ENCODE results near the gene EGFL7.

The EGFL7 gene

DNA sequence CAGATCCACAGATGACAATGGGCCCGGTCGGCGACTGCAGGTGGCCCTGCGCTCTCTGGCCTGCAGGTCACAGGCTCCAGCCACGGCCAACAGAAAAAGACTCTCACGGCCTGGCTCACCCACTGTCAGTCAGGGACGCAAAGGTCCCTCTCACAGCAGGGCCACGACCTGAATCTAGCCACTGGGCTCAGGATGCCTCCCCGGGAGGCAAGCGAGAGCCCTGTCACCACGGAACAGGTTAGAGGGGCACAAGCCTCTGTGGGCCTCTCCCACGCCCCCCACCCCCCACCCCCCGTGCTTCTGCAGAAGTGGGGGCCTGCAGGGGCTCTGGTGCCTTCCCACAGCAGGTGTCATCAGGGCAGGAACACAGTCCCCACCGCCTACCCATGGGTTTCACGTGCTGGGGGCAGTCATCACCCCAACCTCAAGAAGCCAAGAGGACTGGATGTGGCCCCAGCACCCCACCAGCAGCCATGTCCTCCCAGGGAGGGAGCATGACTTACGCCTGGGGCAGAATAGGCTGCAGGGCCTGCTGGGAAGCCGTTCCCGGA lies 17.3 kb upstream of the EGFL7 start:
- DNase-seq: no peak

DNA sequence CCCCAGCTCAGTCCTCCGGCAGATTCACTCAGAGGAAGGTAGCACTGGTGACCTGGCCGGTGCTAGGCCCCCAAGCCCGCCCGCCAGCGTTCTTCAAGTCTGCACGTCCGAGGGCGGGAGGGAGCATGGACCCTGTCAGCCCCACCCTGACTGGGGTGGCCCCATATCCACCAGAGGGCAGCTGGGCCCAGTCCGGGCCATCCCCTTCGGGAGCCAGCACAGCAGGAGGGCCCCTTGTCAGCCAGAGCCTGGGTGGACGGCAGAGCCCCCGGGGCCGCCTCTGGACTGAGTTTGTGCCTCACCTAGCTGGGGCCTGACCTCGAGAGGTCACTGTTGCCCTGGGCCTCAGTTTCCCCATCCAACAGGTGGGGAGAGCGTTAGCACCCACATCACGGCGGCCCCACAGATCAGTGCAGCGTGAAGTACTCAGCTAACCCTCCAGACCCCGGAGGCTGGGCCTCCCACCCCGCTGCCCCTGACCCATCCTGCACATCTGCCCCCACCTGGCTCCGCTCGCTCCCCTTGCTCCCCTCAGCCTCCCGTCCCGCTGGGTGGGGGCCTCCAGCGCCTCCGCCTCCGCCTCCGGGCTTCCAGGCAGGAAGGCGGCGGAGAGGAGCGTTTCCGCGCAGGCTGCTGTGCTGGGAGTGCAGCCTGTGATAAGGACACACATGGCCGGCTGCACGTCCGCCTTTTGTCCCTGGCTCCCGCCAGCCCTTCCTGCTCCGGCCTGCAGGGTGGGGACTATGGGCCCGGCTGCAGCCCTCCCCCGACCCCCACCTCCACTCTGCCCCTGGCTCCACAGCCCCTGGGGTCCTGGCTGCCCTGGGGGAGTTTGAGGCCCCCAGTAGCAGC lies 16.6 kb upstream of the EGFL7 start:
- no peak for DNase-seq

DNA sequence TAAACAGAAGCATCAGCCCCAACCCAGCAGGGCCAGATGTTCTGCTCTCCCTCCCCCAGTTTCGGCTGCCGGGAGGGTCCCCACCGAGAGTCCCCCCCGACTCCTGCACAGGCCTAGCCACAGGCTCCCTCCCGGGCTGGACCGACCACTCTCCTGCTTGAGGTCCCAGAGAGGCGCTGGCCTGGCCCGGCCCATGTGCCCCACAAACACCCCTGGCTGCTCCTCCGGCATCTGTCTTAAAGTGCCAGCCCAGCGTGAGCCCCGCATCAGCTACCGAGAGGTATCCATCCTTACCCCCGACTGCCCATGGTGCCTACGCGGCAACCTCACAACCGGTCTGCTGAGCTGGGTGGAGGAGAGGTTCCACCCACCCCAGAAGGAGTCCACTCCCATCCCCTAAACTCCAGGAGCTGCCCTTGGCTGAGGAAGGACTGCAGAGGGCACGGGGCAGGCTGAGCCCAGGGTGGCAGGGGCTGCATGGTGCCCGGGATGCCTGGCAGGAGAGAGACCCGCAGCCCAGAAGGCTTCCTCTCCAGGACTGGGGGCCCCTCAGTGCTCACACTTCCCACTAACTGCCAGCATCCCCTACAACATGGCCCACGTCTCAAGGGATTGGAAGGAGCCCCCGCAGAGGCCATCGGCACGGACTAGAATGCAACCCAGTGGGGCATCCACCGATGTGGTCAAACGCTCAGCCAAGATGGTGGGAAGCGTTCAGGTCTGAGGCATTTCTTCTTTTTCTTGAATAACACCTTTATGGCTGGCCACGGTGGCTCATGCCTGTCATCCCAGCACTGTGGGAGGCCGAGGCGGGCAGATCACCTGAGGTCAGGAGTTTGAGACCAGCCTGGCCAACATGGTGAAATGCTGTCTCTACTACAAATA lies 15.6 kb upstream of the EGFL7 start:
- no peak for DNase-seq

DNA sequence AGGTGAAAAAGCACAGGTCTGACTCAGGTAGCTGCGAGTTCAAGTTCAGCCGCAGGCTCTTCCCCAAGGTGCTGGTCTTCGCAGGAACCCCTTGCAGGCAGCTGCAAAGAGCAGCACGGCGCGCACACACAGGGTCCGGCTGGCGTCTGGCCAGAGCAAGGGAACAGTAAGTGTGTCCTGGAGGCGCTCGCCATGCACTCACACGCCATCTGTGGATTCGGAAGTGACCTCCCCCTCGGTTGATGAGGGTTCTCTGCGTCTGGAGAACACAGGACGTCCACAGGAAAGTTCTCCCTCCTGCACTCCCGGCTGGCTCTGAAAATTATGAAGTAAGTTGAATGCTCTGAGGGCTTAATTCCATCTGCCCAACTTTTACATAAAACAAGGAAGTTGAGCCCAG lies 14.0 kb upstream of the EGFL7 start:
- DNase-seq: no peak

DNA sequence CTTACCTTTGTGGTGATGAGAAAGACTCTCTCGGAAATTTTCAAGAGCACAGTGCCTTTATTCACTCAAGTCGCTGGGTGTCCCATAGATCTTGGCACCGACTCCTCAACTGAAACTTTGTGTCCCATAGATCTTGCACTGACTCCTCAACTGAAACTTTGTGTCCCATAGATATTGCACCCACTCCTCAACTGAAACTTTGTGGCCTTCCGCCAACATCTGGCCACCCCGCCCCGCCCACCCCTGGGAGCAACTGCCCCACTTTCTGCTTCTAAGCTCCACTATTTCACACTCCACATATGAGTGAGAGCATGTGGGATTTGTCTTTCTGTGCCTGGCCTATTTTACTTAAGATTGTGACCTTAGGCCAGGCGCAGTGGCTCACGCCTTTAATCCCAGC lies 12.7 kb upstream of the EGFL7 start:
- DNase-seq: no peak

DNA sequence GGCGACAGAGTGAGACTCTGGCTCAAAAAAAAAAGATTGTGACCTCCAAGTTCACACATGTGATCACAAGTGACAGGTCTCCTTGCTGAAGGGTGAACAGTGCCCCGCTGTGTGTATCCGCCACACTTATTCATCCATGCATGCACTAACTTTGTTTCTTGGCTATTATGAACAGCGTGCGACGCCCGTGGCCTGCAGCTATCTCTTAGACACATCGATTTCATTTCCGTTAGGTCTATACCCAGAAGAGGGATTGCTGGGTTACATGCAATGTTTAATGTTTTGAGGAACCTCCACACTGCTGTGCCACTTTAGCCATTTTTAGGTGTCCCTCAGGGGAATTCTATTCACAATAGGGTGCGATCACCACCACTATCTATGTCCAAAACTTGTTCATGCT lies 12.1 kb upstream of the EGFL7 start:
- no peak for DNase-seq

DNA sequence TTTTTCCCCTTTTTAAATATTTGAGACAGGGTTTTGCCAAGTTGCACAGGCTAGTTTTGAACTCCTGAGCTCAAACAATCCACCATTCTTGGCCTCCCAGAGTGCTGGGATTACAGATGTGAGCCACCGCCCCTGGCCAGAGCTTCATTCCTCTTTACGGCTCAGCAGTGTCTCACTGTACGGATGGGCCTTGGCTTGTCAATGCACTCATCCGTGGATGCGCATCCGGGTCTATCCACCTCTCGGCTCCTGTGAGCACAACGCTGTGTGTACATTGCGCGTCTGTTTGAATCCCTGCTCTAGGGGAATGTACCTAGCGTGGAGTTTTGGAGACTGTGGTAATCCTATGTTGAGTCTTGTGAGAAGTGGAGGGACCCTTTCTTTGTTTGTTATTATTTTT lies 10.9 kb upstream of the EGFL7 start:
- no peak for DNase-seq

DNA sequence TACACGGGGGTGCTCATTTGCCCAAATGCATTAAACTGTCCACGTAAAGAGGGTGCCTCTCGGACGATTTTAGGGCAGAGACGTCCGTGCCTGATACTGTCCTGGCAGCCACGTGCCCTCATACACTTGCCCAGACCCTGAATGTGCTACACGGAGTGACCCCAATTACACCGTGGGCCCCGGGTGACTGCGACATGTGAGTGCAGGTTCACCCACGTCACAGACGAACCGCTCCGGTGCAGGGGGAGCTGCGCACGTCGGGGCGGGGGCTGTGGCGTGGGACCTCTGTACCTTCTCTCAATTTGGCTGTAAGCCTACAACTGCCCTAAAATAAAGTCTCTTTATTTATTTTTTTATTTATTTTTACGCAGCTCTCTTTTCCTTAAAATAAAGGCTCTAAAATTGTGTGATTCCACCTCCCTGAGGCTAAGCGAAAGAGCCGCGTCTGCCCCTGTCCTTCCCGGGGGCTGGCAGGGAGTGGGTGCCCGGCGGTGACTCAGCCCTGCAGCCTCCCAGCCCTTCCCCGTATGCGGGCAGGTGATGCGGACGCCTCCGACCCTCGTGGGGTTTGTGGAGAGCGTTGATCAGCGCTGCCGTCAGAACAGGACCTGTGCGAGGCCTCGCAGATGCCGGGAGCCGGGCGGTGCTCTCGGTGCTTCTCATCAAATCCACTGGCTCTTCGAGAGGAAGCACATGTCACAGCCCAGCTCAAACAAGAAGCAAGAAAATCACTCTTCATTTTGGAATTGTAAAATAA lies 9.2 kb upstream of the EGFL7 start:
- no peak for DNase-seq

DNA sequence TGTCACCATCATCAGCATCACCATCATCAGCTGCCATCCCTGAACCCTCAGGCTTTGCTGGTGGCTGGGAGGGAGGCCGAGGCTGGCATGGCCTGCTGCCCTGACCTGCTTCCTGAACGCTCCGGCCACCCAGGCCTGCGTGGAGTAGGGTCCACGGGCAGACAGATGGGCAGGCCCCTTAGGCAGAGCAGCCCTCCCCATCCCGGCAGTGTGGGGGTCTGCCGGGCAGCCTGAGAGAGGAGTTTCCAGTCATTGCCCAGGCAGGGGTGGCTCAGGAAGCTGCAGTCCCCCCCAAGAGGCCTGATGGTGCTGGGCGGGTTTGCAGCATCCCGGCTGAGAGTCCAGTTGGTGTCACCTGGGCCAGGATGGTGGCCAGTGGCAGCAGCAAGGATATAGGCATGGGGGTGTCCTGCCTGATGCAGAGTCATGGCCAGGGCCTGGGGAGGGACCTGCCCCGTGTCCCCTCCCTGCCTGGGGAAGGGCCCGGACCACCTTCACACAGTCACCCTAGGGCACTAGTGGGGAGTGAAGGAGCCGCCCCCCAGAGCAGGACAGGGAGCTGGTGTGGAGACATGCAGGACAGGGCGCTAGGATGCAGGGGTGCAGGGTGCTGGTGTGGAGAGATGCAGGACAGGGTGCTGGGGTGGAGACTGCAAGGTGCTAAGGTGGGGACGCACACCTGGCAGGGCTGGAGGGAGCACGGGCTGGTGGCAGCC lies 7.7 kb upstream of the EGFL7 start:
- no peak for DNase-seq

DNA sequence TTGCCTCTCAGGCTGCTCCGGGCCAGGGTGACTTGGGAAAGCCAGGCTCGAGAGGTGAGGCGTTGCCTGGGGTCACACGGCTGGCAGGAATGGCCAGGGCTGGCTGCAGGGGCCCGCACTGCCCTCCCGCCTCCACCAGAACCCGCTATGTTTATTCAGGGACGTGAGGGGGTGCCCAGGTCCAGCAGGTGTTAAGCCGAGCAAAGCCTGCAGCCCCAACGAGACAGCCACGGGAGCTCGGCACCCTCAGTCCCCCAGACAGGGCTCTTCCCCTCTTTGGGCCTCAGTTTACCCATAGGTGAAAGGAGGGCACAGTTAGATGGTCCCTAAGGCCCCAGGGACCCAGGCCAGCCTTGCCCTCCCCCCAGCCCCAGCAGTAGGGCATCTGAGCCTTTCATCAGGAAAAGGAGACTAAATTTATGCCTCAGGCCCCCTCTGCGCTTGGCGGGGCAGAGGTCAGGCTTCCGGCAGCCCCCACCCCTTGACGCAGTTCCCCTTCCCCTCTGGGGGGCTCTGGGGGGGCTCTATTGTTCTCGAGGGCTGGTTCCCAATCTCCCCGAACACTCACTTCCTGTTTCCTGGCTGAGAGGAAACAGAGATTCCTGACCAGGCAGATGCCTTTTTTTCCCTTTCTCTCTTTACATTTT lies 7.1 kb upstream of the EGFL7 start:
- DNase-seq: no peak

DNA sequence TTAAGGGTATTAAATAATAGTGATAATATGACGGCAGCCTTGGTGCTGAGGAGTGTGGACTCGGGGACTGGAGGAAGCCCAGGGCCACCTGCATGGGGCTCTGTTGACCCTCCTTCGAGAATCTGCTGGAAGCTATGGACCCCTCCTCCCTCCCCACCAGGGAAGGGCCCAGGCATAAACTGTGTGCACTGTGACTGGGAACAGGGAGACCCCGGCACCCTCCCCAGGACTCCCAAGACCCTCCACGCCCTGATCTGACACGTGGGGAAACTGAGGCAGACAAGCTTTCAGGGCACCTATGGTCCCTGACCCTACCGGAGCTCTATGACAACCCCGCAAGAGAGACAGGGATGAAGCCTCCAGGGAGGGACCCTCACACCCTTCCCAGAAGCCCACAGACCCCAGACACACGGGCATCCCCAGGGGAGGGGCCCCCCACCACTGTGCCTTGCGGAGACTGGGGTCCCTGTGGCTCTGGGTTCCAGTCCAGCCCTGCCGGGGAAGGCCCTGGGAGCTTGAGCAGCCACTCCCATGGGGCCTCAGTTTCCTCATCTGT lies 6.5 kb upstream of the EGFL7 start:
- no peak for DNase-seq

DNA sequence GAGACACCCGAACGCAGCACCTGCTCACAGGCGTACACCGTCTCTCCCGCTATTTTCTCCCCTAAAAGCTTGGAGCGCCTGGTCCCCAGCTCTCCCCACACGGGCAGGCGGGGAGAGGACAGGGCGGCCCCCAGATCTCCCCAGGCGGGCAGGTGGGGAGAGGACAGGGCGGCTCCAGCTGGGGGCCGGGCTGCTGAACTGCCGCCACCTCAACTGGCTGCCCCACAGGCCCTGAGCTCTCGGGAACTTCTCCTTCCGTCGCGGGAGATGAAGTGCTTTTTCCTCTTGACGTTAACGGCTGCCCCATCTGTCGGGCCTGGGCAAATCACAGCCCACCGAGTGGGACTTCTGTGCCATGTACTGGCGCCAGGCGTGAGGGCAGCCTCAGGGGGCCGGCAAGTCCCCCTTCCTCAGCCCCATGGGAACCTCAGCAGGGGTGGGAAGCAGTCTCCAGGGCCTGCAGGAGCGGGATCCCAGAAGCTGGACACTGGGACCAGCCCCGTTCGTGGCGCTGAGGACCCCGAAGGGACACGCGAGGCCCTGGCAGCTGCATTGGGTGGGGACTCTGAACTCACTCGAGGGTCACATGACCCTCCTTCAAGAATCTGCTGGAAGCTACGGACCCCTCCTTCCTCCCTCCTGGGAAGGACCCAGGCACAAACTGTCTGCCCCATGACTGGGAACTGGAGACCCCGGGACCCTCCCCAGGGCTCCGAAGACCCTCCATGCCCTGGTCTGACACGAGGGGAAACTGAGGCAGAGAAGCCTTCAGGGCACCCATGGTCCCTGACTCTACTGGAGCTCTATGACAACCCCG lies 5.7 kb upstream of the EGFL7 start:
- DNase-seq: no peak

DNA sequence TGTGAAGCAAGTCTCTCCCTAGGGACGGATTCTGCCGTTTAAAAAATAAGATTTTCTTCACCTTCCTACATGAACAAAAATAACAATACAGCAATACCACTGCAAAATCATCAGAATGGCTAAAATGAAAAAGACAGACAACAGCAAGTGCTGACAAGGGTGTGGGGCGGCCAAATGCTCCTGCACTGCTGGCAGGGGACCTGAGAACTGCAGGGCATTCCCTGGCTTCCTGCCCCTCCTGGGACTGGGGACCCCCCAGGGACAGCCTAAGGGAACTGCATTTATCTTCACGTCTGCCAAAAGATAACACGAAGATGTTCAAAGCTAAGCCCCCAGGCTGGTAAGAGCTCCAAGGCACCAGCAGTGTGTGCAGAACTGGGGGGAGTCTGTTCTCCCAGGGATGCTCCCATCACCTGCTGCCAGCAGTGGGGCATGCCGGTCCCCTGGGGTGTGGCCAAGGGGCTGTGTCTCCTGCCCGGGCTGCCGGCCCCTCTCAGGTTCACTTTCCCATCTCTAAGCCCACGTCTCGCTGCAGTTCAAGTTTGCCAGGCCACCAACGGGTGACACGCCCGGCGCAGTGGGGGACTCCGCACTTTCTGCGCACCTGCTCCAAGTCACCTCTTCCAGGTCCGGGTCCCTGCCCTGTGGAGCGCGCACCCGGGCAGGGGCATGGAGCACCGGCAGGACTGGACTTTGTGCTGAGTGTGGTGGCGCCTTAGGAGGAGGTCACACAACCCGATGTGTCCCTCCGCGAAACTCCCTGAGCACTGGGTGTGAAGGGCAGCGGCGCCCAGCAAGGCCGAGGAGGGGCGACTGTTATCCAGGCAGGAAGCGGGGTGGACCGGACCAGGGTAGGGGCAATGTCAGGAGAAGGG lies 4.5 kb upstream of the EGFL7 start:
- DNase-seq: no peak

DNA sequence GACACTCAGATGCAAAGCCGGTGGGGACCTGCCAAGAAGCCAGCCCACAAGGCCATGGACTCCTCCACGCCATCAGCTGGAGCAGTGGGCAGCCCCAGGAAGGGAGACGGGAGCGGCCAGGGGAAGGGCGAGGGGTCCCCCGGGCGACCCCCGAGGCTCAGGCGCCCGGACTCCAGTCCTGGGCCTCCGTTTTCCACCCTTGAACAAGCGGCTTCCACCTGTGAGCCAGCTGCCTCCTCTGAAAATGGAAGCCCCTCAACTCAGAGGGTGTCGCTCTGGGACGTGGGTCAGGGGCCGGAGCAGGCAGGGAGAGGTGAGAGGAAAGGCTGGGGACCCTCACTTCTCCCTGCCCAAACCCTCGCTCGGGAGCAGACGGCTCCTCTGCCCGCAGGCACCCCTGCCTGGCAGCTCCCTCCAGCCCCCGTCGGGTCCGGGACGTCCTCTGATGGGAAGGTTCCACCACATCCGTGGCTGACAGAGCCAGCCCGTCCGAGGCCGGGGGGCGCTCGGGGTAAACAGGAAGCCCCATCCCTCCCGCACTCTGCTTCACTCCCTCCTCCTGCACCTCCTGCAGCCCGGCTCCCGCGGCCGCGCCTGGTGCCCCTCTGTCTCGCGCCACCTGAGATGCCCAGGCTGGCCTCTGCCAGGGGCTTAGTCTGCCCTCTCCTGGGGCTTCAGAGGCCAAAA lies 3.7 kb upstream of the EGFL7 start:
- no peak for DNase-seq

DNA sequence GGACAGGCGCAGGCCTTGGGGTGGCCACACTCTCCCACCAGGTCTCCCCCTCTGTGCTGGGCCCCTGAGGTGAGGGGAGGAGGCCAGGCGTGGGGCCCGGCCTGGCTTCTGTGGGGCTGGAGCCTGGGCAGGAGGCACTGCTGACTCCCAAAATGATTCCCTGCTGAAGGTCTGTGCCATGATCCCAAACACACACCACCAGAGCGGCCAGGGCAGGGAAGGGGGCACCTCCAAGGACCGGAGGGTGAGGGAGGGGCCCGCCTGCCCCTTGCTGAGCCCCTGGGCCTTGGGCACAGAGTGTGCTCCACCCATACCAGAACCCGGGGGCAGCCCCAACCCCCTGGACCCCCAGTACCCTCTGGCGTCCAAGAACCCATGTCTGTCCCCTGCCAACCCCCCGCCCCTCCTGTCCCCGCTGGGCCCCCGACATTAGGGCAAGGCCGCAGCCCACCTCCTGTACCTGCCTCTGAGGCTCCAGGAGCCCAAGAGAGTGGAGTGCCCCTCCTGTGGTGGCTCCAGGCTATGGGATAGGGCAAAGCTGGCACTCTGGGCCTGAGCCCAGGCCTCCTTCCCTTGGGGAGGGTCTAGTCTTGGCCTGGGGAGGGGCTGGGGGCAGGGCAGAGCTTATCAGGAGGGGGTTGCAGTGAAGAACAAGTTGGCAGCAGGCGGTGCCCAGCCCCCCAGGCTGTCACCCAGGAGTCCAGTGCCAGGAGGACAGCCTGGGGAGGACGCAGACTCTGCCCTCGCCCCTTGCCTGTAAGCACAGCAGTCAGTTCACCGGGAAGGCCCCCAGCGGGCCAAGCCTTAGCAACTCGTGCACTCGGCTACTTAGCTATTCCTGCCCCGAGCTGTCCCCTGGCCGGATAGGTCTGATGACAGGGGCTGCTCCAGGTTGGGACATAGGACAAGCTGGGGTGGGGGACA lies 2.6 kb upstream of the EGFL7 start:
- DNase-seq: no peak

DNA sequence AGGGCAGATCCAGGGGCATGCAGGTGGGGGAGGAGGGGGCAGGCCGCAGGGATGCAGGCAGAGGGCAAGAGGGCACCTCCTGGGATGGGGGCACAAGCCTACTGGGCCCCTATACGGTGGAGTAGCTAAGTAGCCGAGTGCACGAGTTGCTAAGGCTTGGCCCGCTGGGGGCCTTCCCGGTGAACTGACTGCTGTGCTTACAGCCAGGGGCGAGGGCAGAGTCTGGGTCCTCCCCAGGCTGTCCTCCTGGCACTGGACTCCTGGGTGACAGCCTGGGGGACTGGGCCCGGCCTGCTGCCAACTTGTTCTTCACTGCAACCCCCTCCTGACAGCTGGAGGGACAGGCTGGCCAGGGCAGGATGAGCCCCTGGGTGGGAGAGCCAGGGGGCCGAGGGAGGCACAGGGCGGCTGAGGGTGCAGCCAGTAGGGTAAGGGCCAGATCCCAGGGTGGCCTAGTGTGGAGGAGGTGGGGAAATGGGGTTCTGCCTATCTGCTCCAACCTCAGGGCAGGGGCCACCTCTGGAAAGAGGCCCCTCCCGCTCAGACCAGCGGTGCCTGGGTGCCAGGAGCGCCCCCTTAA lies 1.7 kb upstream of the EGFL7 start:
- no peak for DNase-seq

DNA sequence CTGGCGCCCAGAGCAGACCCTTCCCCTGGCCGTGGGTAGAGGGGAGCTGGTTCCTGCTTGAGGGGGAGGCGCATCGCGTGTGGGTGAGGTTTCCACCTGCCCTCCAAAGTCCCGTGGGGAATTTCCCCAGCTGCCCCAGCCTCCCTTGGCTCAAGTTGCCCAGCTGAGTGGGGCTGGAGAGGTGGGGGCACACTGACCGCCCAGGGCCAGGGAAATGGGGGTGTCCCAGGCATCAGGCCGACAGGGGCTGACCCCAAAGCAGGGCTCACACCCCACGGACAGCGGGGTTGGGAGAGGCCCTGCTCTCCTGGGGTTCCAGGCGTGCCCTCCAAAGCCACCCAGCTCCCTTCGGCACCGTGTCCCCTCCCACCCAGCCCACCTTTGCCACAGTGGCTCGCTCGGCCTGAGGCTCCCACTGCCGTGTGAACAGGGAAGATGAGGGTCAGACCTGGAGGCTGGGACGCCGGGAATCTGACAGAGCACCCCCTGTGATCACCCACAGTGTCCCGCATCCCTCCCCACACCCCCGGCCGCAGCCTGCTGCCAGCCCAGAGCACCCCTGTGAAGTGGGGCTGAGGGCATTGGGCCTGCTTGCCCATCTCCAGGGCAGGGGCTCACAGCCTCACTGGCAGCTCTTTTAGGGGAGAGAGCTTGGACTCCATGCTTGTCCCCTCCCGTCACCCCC lies 933 bp upstream of the EGFL7 start:
- no peak for DNase-seq

Measured in NCI-H510A treated with DMSO at 0.1 percent for 48 hours (cell line).